K562 (cell line): Measurements from ENCODE around the gene AANAT. TPM values are rescaled to one million over a fixed set of nuclear protein-coding genes. Genes with fewer than 3 reads are reported as not detected.

ENCODE experiments used
- CBX3 ChIP-seq, 2 experiments: IDR thresholded peaks; 1 replicate in 1 of 2; 2 replicates in 1 of 2; pipeline ENCODE4 v1.6.1; 2012; ENCODE audit warnings: inconsistent platforms in 2 of 2, low read length in 2 of 2, borderline replicate concordance in 1 of 2, control low read depth in 1 of 2
- E2F1 ChIP-seq: sonication (generic); formaldehyde crosslinking; IDR thresholded peaks from 2 replicates; pipeline ENCODE4 v1.8.1; 2023; ENCODE audit warnings: mild to moderate bottlenecking, missing genetic modification reagents, moderate library complexity
- EWSR1 ChIP-seq: fragments of 450-650 bp; IDR thresholded peaks from 2 replicates; pipeline ENCODE4 v1.6.1; 2018; ENCODE audit warnings: borderline replicate concordance, mild to moderate bottlenecking, low read depth, moderate library complexity; ENCODE audit not compliant: partially characterized antibody
- HBP1 ChIP-seq: fragments of 450-650 bp; formaldehyde crosslinking; IDR thresholded peaks from 2 replicates; pipeline ENCODE4 v1.4.0; 2022; ENCODE audit warnings: missing genetic modification characterization
- HDAC3 ChIP-seq: fragments of 450-650 bp; IDR thresholded peaks from 2 replicates; pipeline ENCODE4 v1.6.1; 2018; ENCODE audit warnings: borderline replicate concordance, mild to moderate bottlenecking, moderate library complexity; ENCODE audit not compliant: partially characterized antibody
- LEF1 ChIP-seq: fragments of 450-650 bp; IDR thresholded peaks from 2 replicates; pipeline ENCODE4 v1.6.1; 2016; ENCODE audit warnings: mild to moderate bottlenecking
- MAFF ChIP-seq: IDR thresholded peaks from 2 replicates; pipeline ENCODE4 v1.6.1; 2012; ENCODE audit warnings: low read length, improper control_type of control experiment
- MTA2 ChIP-seq: fragments of 450-650 bp; IDR thresholded peaks from 2 replicates; pipeline ENCODE4 v1.6.1; 2016; ENCODE audit warnings: low read depth
- NCOR1 ChIP-seq: fragments of 450-650 bp; IDR thresholded peaks from 2 replicates; pipeline ENCODE4 v1.6.1; 2016; ENCODE audit warnings: mild to moderate bottlenecking, moderate library complexity
- NONO ChIP-seq, 2 experiments: fragments of 200-400 bp in 1 of 2; fragments of 450-650 bp in 1 of 2; formaldehyde crosslinking in 1 of 2; IDR thresholded peaks; 2 replicates each; pipeline ENCODE4 v1.6.1; 2017; ENCODE audit warnings: low read depth in 2 of 2, mild to moderate bottlenecking in 2 of 2, moderate library complexity in 2 of 2, low read length in 1 of 2
- NR2C1 ChIP-seq, 2 experiments: fragments of 450-650 bp; IDR thresholded peaks; 2 replicates each; pipeline ENCODE4 v1.6.1; 2017; ENCODE audit warnings: mild to moderate bottlenecking in 2 of 2, antibody characterized with exemption in 1 of 2, inconsistent platforms in 1 of 2, missing compliant biosample characterization in 1 of 2, missing genetic modification characterization in 1 of 2
- PHF21A ChIP-seq: fragments of 450-650 bp; IDR thresholded peaks from 2 replicates; pipeline ENCODE4 v1.6.1; 2017; ENCODE audit warnings: low read depth, borderline replicate concordance
- POLR2H ChIP-seq: IDR thresholded peaks from 2 replicates; pipeline ENCODE4 v1.6.1; 2016; ENCODE audit warnings: missing genetic modification characterization, low read depth, mild to moderate bottlenecking, control low read depth, missing compliant biosample characterization, moderate library complexity
- PRMT5 ChIP-seq: sonication (generic); formaldehyde crosslinking; IDR thresholded peaks from 2 replicates; pipeline ENCODE4 v1.5.0; 2020; ENCODE audit warnings: missing genetic modification reagents
- RFX1 ChIP-seq: fragments of 450-650 bp; IDR thresholded peaks from 2 replicates; pipeline ENCODE4 v1.6.1; 2016; ENCODE audit warnings: mild to moderate bottlenecking, moderate library complexity
- SIN3A ChIP-seq, 2 experiments: fragments of 150-350 bp in 1 of 2; IDR thresholded peaks; 2 replicates each; pipeline ENCODE4 v1.6.1; 2011 to 2016; ENCODE audit warnings: borderline replicate concordance in 2 of 2, low read depth in 2 of 2, low read length in 2 of 2, mild to moderate bottlenecking in 2 of 2, moderate library complexity in 2 of 2; ENCODE audit not compliant: control insufficient read depth in 1 of 2
- SMARCA4 ChIP-seq: fragments of 450-650 bp; IDR thresholded peaks from 2 replicates; pipeline ENCODE4 v1.6.1; 2016
- TEAD4 ChIP-seq, 2 experiments: sonication (generic) in 1 of 2; formaldehyde crosslinking in 1 of 2; IDR thresholded peaks; 2 replicates each; pipeline versions ENCODE4 v1.6.1 to v1.8.0; 2012 to 2022; ENCODE audit warnings: borderline replicate concordance in 1 of 2, inconsistent platforms in 1 of 2, low read length in 1 of 2, mild to moderate bottlenecking in 1 of 2, missing genetic modification reagents in 1 of 2
- ZNF561 ChIP-seq: fragments of 450-650 bp; formaldehyde crosslinking; conservative IDR thresholded peaks from 2 replicates; pipeline ENCODE4 v1.4.0; 2020; ENCODE audit warnings: mild to moderate bottlenecking, moderate library complexity
- polyA plus RNA-seq, 8 experiments: library from polyadenylated mRNA; depleted of rRNA in 4 of 8; stranded (reverse) in 5 of 8; unstranded in 3 of 8; fragments of >200 nt; fragmentation: Nextera tagmentation in 2 of 8; fragmentation: Illumina TruSeq in 1 of 8; extraction: Ambion mirVana in 2 of 8; extraction: Trizol in 1 of 8; gene quantifications; 2 replicates each; pipeline versions ENCODE4 v1.2.1 to v1.2.3, GENCODE V29; 2011 to 2014; ENCODE audit warnings: inconsistent platforms in 1 of 8, missing spikeins in 1 of 8
- total RNA-seq, 7 experiments: library from RNA; depleted of rRNA in 6 of 7; stranded (reverse); fragments of >200 nt in 6 of 7; fragmentation: Illumina TruSeq in 2 of 7; extraction: Trizol in 2 of 7; gene quantifications; 2 replicates each; pipeline versions ENCODE4 v1.2.1 to v1.2.3, GENCODE V29; 2011 to 2021; ENCODE audit warnings: low replicate concordance in 1 of 7
- TF ChIP-seq, protein P1 (sequence below): sonication (generic); IDR thresholded peaks from 2 replicates; pipeline ENCODE4 v1.6.1; 2016
- TF ChIP-seq, protein P2 (sequence below): fragments of 250-450 bp; sonication (Bioruptor Pico); IDR thresholded peaks from 2 replicates; pipeline ENCODE4 v1.5.0; 2022; ENCODE audit warnings: mild to moderate bottlenecking

Gene AANAT
- total and polyA plus RNA-seq, 9 of the 15 experiments (the other 6 are each of a cell fraction or from before 2014, with no cell fraction given): not detected

DNA sequence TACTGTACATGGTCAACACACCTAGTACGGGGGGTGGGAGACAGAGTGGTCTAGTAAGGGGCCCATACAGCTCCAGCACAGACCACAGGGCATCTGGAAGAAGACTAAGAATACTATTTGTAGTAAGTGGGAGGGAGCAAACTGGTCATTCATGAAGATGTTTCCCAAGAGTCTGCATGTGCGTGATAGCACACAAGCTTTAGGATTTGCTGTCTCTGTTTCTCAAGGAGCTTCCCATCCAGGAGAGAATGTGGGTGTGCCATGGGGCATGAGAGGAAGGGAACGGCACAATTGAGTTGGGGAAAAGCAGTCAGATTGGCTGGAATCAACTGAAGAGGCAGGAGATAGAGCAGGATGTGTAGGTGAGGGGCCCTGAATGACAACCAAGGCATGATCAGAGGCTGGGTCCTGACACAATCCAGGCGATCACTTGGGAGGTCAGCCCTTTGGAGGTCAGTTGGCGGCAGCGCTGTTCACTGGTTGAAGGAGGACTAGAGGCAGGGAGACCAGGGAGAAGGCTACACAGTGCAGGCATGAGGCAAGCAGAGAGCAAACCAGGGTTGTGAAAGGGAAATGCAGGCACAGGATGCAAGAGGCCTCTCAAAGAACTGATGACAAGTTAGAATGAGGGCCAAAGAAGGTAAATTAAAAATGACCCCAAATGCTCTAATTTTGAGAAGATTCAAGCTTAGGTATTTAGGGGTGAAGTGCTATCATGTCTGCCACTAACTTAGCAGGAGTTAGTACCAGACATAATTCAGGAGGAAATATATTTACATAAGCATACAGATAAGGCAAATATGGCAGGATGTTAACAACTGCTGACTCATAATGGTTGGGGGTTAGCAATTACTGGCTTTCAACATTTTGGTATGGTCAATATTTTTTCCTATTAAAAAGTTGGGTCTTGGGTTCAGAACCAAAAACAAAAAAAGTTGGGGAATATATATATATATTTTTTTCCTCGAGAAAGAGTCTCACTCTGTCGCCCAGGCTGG, 24.8 kb upstream of the AANAT start (continued):
- TF ChIP-seq ZNF561 (CRISPR knock-in tag) (no peak), CBX3 (IDR thresholded peaks at IDR 0.05; ENCODE audit: borderline replicate concordance in 1 of 2, low read length in 2 of 2) (no peak), HDAC3 (no peak), MTA2 (no peak), TEAD4 (IDR thresholded peaks at IDR 0.05; ENCODE audit: low read length) (no peak), TEAD4 (CRISPR knock-in tag; IDR thresholded peaks at IDR 0.05; ENCODE audit: borderline replicate concordance) (no peak), SMARCA4 (peak; percentile 75), POLR2H (tag) (no peak), NCOR1 (peak; percentile 51), PHF21A (no peak), PRMT5 (no peak), MAFF (peak; percentile 76; the same call in 1 of the 2 replicates), LEF1 (0 out of 2 replicates have a peak, but pooled peaks have one; percentile 30), EWSR1 (no peak), E2F1 (CRISPR knock-in tag) (no peak), RFX1 (no peak), NR2C1 (IDR thresholded peaks at IDR 0.05) (no peak), NR2C1 (tag; IDR thresholded peaks at IDR 0.05) (no peak), NONO (IDR thresholded peaks at IDR 0.05; ENCODE audit: low read depth in 2 of 2, low read length in 1 of 2) (no peak), HBP1 (CRISPR knock-in tag) (0 out of 2 replicates have a peak, but pooled peaks have one; percentile 15), SIN3A (IDR thresholded peaks at IDR 0.05; ENCODE audit: borderline replicate concordance in 2 of 2, control insufficient read depth in 1 of 2, low read depth in 2 of 2, low read length in 2 of 2) (no peak)
- TF ChIP-seq, protein P1, sequence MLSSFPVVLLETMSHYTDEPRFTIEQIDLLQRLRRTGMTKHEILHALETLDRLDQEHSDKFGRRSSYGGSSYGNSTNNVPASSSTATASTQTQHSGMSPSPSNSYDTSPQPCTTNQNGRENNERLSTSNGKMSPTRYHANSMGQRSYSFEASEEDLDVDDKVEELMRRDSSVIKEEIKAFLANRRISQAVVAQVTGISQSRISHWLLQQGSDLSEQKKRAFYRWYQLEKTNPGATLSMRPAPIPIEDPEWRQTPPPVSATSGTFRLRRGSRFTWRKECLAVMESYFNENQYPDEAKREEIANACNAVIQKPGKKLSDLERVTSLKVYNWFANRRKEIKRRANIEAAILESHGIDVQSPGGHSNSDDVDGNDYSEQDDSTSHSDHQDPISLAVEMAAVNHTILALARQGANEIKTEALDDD: peak; percentile 43; the same call in 1 of the 2 replicates
- TF ChIP-seq, protein P2, sequence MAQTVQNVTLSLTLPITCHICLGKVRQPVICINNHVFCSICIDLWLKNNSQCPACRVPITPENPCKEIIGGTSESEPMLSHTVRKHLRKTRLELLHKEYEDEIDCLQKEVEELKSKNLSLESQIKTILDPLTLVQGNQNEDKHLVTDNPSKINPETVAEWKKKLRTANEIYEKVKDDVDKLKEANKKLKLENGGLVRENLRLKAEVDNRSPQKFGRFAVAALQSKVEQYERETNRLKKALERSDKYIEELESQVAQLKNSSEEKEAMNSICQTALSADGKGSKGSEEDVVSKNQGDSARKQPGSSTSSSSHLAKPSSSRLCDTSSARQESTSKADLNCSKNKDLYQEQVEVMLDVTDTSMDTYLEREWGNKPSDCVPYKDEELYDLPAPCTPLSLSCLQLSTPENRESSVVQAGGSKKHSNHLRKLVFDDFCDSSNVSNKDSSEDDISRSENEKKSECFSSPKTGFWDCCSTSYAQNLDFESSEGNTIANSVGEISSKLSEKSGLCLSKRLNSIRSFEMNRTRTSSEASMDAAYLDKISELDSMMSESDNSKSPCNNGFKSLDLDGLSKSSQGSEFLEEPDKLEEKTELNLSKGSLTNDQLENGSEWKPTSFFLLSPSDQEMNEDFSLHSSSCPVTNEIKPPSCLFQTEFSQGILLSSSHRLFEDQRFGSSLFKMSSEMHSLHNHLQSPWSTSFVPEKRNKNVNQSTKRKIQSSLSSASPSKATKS (CRISPR knock-in tag): no peak
